Suprapubic skin (tissue), 4 donors: ENCODE data around the gene NBAS.

Experiments
- CTCF ChIP-seq, 2 donors: fragments of 200-600 bp in 1 of 2; fragments of 450-650 bp in 1 of 2; sonication (generic) in 1 of 2; IDR thresholded peaks; one replicate each; pipeline ENCODE4 v1.5.1; 2016 to 2019; ENCODE audit warnings: antibody characterized with exemption in 2 of 2, mild to moderate bottlenecking in 1 of 2, moderate library complexity in 1 of 2
- EP300 ChIP-seq: sonication (generic); formaldehyde crosslinking; IDR thresholded peaks from one replicate; pipeline ENCODE4 v1.6.1; 2017; ENCODE audit warnings: antibody characterized with exemption
- POLR2AphosphoS5 ChIP-seq, 3 donors: sonication (generic); formaldehyde crosslinking; IDR thresholded peaks; one replicate each; pipeline ENCODE4 v1.6.1; 2017; ENCODE audit warnings: antibody characterized with exemption in 3 of 3

DNA sequence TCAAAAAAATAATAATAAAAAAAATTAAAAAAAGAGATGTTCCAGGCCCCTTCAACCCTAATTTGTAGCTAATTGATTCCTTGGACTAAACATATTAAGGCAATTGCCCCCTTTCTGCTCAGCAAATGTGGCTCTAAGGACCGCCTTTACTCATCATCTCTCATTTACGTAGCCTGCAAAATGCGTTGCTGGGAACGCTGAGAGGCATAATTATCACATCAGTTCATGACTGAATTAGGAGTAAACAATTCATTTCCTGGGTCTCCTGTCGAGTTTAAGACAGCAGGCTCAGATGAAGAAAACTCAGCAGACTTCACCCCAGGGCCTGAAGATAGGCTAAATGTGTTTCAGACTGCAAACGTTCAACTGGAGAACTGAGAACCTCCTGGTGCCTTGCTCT is 413.5 kb downstream of the NBAS start:
- TF ChIP-seq CTCF (IDR thresholded peaks at IDR 0.05) (no peak), POLR2AphosphoS5 (IDR thresholded peaks at IDR 0.05) (no peak), EP300 (no peak)
